ENCODE measurements around the gene PTPRU.

The PTPRU gene

DNA sequence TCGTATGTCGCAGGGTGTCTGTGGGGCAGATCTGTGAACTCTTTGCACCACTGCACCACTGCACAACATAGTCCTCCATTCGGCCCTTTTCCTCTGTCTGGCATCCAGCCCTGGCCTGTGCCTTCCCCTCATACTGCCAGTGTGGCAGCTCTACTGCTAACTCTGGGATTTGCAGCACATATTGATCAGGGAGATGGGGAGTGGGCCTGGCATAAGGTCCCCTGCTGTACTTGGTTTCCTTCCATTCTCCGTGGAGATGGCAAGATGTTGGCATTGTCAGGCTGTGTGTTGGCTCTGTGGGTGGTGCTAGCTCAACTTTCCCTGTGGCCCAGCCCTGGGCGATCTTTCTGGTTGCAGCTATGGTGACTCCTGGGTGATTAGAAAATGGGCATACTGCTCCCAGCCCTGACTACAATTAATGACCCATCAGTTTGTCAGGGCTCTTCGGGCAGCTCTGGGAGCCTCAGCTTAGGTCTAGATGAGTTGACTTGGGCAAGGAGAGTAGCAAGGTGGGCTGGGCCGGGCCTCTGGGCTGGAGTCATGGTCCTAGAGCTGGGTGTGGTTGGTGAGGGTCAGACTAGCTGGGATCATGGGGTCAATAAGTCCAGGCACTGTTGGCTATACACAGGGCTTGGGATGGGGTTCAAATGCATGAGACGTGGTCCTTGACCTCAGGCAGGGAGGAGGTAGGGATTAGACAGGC lies 11.4 kb downstream of the PTPRU start:
- DNase-seq: no peak

DNA sequence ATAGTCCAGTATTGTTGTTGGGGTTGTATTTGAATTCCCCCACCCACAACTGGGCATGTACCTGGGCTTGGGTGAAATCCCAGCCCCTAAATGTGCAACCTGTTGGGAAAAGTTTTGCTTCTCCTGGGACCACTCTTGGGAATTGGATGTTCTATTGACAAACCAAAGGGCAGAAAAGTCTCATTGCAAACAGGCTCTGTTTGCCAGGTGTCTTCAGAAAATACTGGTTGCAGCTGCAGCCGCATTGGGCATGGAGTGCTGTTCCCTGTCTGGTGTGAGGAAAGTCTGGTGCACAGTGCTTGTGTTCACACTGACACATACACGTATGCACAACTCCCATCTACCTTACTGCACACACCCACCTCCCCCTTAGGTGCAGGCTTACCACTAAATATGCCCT lies 12.1 kb downstream of the PTPRU start:
- no peak for DNase-seq

DNA sequence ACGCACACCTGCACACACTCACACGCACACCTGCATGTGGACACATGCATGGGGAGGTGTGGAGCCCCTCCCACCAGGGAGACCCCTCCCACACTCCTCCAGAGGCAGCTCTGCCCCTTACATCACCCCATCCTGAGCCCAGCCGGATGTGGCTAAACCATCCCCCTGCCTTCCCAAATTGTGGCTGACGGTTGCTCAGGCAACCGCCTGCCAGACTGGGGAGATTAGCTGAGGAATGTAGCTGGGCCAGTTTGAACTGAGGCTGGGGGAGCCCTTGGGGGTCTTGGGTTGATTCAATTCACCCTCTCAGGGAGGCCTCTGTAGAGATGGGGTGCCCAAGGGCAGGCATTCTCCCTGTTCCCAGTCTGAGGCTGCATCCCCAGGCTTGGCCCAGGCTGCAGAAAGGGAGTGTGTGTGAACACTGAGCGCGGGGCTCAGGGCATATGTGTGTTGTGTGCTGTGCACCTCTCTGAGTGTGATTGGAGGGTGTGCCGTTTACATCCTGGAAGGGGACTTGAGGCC lies 12.9 kb downstream of the PTPRU start:
- no peak for DNase-seq

DNA sequence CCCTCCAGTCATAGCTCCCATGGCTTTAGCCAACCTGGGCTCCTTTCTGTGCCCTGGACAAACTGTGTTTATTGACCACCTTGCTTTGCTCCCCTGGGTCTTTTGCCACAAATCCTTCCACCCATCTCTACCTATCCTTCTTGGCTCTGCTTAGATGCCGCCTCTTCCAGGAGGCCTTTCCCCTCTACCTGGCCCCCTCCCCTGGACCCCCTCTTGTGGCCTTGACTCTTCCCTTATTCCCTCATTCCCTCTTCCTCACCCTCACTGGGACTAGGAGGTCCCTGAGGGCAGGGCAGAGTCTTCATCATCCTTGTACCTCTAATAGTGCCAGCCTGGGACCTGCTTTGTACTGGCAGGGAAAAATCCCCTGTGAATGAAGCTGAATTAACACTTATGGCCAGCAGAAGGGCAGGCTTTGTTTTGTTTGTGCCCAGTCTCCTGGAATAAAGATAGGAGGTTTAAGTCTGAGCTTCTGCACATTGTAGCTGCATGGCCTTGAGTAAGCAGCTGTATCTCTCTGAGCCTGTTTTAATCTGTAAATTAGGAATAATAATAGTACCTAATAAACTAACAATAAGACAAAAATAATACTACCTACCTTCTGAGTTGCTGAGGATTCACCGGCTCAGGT lies 13.7 kb downstream of the PTPRU start:
- no peak for DNase-seq

DNA sequence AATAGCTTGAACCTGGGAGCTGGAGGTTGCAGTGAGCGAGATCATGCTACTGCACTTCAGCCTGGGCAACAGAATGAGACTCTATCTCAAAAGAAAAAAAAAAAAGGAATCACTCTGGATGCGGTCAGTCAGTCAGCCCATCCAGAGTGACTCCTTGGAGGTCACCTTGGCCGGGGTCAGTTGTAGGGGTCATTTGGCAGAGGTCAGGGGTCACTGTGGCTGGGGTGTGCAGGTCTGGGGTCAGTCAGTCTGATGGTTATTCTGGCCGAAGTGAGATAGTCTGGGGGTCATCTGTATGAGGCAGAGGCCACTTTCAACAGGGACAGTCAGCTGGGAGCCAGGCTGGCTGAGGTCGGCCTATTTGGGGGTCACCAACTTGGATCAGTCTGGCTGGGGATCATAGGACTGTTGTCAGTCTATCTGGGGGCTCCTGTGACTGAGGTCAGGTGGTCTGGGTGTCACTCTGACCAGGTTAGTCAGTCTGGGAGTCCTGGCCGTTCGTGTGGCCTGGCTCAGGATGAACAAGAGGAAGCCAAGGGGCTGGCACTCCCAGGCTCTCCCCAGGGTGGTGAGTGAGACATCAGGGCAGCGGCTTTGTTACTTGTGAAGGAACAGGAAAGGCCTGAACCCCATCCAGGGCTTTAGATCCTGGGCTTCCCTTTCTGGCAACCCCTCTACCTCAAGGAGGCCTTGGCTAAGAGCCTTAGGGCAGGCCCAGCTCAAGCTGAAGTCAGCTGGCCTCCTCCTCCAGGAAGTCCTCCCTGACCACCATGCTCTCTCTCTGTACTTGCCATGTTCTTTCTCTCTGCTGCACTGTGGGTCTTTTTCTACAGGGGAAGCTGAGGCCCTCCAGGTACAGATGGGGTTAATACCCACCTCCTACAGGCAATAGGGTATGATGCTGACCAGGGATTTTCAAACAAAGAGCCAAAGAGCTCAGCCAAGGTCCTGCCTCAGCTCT lies 15.1 kb downstream of the PTPRU start:
- no peak for DNase-seq

DNA sequence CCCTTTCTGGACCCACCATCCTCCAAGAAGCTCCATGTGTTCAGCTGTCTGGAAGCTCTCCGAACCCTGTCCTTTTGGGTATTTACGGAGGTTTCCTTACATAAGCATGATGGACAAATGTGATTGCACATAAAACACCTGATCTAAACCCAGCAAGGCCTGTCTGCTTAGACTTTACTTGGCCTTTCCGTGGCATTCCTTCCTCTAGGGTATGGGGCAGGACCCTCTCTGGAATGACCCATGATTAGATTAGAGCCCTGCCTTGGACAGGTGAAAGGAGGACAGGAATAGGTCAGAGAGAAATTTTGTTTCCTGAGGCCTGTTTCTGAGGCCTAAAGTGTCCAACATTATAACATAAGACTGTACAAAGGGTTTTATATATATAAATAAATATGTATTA lies 16.9 kb downstream of the PTPRU start:
- DNase-seq: no peak

DNA sequence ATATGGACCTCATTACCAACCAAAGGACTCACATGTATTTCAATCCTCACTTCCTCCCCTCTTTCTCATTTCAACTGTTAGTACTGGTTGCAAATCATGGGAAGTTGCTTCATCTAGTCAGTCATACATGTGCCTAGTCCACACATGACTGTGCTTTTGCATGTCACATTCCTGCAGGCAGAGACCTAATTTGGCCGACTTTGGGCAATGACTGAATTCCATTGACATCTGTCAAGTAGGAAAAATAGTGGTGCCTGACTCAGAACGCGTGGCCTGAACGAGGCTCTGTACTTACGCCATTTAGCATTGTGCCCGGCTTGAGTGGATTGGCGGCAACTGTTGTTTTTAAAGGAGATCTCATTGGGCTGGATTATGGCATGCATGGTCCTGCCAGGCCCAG lies 18.0 kb downstream of the PTPRU start:
- DNase-seq: no peak

DNA sequence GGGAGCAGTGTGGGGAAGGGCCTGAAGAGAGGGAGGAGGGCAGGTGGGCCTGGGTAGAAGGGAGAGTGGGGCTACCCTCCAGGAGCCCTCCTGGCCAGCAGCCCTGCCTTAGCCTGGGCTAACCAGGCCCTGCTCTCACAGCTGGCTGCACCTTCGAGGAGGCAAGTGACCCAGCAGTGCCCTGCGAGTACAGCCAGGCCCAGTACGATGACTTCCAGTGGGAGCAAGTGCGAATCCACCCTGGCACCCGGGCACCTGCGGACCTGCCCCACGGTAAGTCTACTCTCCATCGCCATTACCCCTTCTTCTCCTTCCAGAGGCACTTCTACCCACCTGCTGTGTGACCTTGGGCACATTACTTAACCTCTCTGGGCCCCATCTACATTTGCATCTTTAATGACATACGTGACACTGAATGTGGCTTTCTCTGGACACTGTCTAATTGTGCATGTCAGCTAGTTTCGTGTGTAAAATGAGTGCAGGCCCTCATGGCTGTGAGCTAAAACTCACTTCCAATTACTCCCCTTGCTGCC lies 18.9 kb downstream of the PTPRU start:
- no peak for DNase-seq

DNA sequence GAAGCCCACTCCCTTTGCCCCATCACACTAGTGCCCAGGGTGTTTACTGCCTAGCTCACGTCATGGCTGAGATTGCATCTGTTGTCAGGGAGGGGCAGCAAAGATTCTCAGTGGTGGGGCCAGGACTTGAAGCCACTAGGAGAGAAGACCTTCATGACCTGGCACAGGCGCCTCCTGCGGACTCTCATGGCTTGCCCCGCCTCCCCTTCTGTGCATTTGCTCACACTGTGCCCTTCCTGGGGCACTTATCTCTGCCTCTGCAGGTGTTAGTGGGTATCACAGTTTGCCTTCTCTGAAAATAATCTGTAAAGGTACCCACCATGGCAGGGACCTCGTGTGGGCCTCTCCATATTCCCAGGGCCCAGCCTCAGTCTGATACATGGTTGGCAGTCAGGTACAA lies 20.1 kb downstream of the PTPRU start:
- DNase-seq: no peak

DNA sequence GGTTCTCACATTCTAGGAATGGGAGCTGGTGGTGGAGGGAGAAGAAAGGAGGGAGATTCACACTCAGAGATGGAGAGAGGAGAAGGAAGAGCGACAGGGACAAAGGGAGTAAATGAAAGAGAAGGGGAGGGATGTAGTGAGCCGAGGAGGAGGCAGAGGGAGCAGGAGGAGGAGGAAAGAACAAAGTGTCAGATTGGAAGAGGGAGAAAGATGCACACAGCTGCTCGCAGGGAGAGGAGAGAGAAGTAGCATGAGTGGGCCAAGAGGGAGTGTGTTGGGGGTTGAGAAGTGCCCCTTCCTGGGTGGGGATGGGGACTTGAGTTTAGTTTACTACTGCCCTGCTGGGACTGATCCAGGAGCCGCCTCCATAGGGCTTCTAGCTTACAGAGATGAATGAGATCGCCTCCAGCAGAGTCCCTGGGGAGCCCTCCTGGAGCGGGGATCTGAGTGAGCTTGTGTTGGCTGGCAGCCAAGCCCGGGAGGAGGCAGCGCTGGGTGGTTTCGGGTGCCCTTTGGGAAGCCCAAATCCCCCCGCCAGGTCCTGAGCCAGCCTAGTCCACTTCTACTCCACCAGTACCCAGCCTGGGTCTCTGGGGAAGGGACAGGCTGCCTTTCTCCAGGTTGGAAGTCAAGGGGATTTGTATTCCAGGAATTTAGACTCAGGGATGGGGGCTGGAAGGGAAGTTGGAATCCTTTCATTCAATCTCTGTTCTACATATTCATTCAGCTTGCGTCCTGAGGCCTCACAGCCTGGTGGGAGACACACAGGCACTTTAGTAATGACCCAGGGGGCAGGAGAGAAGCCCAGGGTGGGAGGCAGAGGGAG lies 20.9 kb downstream of the PTPRU start:
- peak; percentile 45 for DNase-seq

DNA sequence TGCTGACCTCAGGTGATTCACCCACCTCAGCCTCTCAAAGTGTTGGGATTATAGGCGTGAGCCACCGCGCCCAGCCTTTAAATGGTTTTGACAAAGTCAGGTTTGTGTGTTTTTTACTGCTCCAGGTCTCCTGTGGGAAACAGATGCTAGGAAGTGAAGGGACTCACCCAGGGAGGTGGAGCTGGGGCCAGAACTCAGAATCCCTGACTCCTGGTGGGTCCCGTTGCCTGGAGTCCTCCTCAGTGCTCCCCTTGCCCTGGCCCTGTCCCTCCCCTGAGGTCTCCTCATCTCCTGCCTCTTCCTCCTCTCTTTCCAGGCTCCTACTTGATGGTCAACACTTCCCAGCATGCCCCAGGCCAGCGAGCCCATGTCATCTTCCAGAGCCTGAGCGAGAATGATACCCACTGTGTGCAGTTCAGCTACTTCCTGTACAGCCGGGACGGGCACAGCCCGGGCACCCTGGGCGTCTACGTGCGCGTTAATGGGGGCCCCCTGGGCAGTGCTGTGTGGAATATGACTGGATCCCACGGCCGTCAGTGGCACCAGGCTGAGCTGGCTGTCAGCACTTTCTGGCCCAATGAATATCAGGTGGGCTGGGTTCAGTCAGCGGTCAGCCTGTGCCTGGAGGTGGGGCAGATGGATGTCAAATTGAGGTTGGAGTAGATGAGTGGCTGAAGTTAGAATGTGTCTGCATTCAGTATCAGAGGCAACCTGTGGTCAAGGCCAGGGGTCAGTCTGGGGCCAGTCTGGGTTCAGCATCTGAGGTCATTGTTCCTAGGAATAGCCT lies 22.1 kb downstream of the PTPRU start:
- DNase-seq: no peak

DNA sequence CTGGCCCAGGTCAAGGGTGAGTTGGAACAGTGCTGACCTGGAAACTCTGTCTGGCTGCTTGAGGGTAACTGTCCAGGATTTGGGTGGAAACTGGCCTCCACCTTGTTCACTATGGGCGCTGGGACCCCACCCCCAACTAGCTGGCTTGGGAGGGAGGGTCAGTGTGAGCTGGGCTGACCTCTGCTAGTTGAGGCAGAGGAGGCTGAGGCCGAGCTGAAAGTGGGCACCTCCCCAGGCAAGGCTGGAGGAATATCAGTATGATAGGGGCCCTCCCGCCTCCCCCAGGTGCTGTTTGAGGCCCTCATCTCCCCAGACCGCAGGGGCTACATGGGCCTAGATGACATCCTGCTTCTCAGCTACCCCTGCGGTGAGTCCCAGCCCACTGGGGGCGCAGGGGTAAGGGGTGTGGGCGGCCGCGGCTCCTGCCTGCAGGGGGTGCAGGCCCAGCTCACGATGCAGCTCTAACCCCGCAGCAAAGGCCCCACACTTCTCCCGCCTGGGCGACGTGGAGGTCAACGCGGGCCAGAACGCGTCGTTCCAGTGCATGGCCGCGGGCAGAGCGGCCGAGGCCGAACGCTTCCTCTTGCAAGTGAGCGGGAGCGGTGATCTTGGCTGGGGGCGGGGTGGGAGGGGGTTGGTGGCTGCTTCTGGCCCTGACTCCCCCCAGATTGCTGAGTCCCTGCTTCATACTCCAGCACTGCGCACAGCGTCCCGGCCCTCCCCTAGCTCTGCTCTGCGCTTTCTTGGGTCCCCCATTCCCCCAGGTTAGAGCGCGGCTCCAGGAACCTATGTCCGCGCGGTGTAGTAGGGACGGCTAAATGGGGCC lies 22.9 kb downstream of the PTPRU start:
- no peak for DNase-seq

DNA sequence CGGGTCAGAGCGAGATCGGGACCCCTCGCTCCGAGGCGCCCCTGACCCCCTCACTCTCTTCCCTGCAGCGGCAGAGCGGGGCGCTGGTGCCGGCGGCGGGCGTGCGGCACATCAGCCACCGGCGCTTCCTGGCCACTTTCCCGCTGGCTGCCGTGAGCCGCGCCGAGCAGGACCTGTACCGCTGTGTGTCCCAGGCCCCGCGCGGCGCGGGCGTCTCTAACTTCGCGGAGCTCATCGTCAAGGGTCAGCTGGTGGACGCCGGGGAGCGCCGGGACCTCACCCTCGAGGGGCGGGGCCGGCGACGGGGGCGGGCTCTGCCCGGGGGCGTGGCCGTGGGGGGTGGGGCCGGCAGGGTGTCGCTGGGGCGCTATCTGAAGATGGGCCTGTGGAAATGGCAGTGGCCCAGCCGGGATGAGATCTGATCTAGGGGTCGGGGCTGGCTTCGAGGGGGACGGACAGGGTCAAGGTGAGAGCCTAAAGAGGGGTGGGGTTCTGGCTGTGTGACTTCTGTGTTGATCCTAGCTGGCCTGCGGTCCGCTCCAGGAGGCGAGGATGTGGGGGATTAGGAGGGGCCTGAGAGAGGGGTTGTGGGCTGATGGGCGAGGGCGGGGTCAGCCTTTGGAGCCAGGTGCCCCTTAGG lies 23.6 kb downstream of the PTPRU start:
- DNase-seq: peak; percentile 31

DNA sequence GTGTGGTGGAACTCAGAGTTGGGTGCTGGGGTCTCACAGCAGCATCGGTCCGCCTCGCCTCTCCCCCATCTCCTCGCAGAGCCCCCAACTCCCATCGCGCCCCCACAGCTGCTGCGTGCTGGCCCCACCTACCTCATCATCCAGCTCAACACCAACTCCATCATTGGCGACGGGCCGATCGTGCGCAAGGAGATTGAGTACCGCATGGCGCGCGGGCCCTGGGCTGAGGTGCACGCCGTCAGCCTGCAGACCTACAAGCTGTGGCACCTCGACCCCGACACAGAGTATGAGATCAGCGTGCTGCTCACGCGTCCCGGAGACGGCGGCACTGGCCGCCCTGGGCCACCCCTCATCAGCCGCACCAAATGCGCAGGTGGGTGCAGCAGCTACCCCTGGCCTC lies 24.2 kb downstream of the PTPRU start:
- no peak for DNase-seq

DNA sequence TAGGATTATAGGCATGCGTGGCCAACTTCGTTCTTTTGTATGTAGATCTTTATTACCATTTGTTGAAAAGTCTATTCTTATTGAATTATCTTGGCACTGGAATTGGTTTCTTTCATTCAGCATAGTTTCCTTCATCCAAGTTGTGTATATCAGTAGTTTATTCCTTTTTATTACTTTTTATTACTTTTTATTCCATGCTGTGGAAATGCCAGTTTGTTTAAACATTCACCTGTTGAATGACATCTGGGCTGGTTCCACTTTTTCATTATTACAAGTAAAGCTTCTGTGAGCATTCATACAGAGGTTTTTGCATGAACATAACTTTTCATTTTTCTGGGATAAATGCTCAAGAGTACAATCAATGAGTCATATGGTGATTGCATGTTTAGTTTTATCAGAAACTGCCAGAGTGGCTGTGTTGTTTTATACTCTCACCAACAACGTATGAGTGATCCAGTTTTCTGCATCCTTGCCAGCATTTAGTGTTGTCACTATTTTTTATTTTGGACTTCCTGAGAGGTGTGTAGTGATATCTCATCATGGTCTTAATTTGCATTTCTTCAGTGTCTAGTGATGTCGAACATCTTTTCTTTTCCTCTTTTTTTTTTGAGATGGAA lies 28.6 kb downstream of the PTPRU start:
- no peak for DNase-seq

DNA sequence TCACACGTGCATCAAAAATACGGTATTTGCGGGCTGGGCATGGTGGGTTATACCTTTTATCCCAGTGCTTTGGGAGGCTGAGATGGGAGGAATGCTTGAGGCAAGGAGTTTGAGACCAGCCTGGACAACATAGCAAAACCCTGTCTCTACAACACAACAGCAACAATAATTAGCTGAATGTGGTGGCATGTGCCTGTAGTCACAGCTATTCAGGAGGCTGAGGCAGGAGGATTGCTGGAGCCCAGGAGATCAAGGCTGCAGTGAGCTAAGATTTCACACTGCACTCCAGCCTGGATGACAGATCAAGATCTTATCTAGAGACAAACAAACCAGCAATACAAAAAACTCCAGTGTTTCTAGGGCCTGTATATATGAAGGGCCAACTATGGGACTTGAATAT lies 30.6 kb downstream of the PTPRU start:
- DNase-seq: no peak

DNA sequence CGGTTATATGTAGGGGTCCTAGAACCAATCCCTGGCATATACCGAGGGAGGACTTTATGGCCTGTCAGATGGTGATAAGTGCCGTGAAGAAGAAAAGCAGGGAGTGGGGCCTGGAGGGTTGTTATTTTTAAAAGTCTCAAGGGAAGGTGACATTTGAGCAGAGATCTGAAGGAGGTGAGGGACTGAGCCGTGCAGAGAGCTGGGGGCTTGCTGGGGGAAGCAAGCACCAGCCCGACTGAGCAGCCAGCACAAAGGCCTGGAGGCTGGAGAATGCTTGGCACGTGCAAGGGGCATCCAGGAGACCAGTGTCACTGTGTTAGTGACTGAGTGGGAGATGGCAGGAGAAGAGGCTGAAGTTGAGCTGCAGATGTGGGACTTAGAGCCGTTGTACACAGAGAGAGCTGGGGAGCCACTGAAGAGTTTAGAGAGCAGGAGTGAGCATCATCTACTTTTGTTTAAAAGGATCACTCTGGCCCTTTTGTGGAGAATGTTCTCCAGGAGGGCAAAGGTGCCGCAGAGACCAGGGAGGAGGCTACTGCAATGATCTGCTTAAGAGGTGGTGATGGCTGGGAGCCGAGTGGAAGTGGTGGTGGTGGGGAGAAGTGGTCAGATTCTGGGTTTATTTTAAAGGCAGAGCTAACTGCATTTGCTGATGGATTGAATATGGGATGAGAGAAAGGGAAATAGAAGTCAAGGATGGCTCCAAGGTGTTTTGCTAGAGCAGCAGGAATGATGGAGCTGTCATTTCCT lies 31.2 kb downstream of the PTPRU start:
- no peak for DNase-seq

DNA sequence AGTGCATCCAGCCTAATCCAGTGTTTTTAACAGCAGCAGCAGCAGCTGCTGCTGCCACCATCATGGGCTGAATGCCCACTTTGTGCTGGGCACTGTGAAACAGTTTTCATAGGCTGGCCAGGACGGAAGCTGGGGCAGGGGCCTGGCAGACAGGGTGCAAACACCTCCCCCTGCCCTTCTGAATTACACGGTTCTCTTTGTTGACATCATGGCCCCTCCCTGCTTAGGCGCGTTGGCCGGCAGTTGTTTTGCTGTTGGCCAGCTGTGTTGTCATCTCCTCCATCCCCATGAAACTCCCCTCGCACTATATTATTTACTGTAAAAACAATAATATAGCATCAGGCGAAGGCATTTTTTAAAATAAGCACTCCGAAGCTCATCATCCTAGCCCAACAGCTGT lies 33.1 kb downstream of the PTPRU start:
- DNase-seq: no peak

Measured in NCI-H146 (cell line).